K562 (cell line): ENCODE measurements around the gene XAB2.

Source experiments
- CEBPB ChIP-seq: fragments of 450-650 bp; IDR thresholded peaks from 2 replicates; pipeline ENCODE4 v1.6.1; 2016; ENCODE audit warnings: missing genetic modification characterization, missing compliant biosample characterization
- E2F5 ChIP-seq: sonication (generic); formaldehyde crosslinking; IDR thresholded peaks from 2 replicates; pipeline ENCODE4 v1.8.0; 2022; ENCODE audit warnings: mild to moderate bottlenecking, missing genetic modification reagents
- FOSL1 ChIP-seq: fragments of 200-800 bp; sonication (Bioruptor generic); conservative IDR thresholded peaks from 2 replicates; pipeline ENCODE4 v1.6.1; 2016; ENCODE audit warnings: missing genetic modification characterization, missing compliant biosample characterization
- GABPB1 ChIP-seq: sonication (generic); formaldehyde crosslinking; IDR thresholded peaks from 2 replicates; pipeline ENCODE4 v1.8.0; 2022; ENCODE audit warnings: mild to moderate bottlenecking, missing genetic modification reagents
- HMGXB4 ChIP-seq: sonication (generic); formaldehyde crosslinking; IDR thresholded peaks from 2 replicates; pipeline ENCODE4 v1.8.1; 2023; ENCODE audit warnings: mild to moderate bottlenecking, missing genetic modification reagents
- MAX ChIP-seq: sonication (generic); formaldehyde crosslinking; IDR thresholded peaks from 2 replicates; pipeline ENCODE4 v1.9.0; 2022; ENCODE audit warnings: mild to moderate bottlenecking, missing genetic modification reagents
- NCOR1 ChIP-seq: fragments of 450-650 bp; IDR thresholded peaks from 2 replicates; pipeline ENCODE4 v1.6.1; 2016; ENCODE audit warnings: mild to moderate bottlenecking, moderate library complexity
- POLR2A ChIP-seq: fragments of 450-650 bp; conservative IDR thresholded peaks from 2 replicates; pipeline ENCODE4 v1.6.1; 2016
- RAD21 ChIP-seq, 2 experiments: fragments of 250-450 bp in 1 of 2; fragments of 450-650 bp in 1 of 2; sonication (Bioruptor Pico) in 1 of 2; formaldehyde crosslinking in 1 of 2; IDR thresholded peaks in 1 of 2; conservative IDR thresholded peaks in 1 of 2; 2 replicates each; pipeline versions ENCODE4 v1.4.0 to v1.8.0; 2020 to 2022; ENCODE audit warnings: mild to moderate bottlenecking in 2 of 2, moderate library complexity in 1 of 2
- SMARCB1 ChIP-seq: IDR thresholded peaks from 2 replicates; pipeline ENCODE4 v1.6.1; 2011; ENCODE audit warnings: improper control_type of control experiment, low read depth; ENCODE audit not compliant: insufficient read length
- SP1 ChIP-seq: sonication (generic); formaldehyde crosslinking; IDR thresholded peaks from 2 replicates; pipeline ENCODE4 v1.8.1; 2022; ENCODE audit warnings: mild to moderate bottlenecking, missing genetic modification reagents
- TF ChIP-seq, protein P1 (sequence below), 3 experiments: IDR thresholded peaks in 2 of 3; conservative IDR thresholded peaks in 1 of 3; 2 replicates each; pipeline ENCODE4 v1.5.1; 2011 to 2012; ENCODE audit warnings: low read length in 3 of 3, mild to moderate bottlenecking in 3 of 3, control low read depth in 2 of 3, improper control_type of control experiment in 1 of 3, inconsistent platforms in 1 of 3, low read depth in 1 of 3, mixed read lengths in 1 of 3, moderate library complexity in 1 of 3; ENCODE audit not compliant: insufficient read depth in 2 of 3

DNA sequence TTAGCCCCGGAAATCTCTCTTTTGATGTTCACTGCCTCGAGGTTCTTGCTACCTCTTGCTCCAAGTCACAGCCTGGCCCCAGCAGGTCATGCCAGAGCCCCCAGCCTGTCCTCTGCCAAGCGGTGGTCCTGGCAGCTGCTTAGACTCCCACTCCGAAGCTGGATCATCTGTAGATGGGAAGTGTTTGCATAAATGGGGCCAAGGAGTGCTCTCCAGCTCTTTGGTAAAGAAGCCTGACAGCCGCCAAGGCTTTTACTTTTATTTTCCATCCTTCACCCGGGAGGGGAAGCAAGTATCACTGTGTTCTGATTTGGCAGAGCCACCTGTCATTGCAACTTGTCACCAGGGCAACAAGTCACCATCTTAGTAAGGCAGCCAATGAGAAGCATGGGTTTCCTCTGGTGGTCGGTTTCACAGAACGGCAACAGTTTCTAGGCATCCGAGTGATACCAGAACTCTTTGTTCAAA lies 28.9 kb upstream of the XAB2 start:
- no peak for TF ChIP-seq POLR2A
- TF ChIP-seq E2F5 (CRISPR knock-in tag) = no peak
- no peak for TF ChIP-seq FOSL1
- TF ChIP-seq SP1 (CRISPR knock-in tag) = no peak
- TF ChIP-seq, protein P1, sequence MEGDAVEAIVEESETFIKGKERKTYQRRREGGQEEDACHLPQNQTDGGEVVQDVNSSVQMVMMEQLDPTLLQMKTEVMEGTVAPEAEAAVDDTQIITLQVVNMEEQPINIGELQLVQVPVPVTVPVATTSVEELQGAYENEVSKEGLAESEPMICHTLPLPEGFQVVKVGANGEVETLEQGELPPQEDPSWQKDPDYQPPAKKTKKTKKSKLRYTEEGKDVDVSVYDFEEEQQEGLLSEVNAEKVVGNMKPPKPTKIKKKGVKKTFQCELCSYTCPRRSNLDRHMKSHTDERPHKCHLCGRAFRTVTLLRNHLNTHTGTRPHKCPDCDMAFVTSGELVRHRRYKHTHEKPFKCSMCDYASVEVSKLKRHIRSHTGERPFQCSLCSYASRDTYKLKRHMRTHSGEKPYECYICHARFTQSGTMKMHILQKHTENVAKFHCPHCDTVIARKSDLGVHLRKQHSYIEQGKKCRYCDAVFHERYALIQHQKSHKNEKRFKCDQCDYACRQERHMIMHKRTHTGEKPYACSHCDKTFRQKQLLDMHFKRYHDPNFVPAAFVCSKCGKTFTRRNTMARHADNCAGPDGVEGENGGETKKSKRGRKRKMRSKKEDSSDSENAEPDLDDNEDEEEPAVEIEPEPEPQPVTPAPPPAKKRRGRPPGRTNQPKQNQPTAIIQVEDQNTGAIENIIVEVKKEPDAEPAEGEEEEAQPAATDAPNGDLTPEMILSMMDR (IDR thresholded peaks at IDR 0.05 in 2 of 3, conservative IDR thresholded peaks at IDR 0.05 in 1 of 3; ENCODE audit: insufficient read depth in 2 of 3, low read depth in 1 of 3, low read length in 3 of 3) = no peak
- no peak for TF ChIP-seq NCOR1
- no peak for TF ChIP-seq HMGXB4 (CRISPR knock-in tag)
- no peak for TF ChIP-seq GABPB1 (CRISPR knock-in tag)
- no peak for TF ChIP-seq SMARCB1
- TF ChIP-seq CEBPB (tag) = no peak
- TF ChIP-seq RAD21 (CRISPR knock-in tag; conservative IDR thresholded peaks at IDR 0.05 in 1 of 2, IDR thresholded peaks at IDR 0.05 in 1 of 2) = no peak
- no peak for TF ChIP-seq MAX
